NB4 (cell line): Measurements from ENCODE around the gene GPHA2.
A peak's percentile ranks its signal among the peaks of the same experiment; 100 is the strongest.

ENCODE experiments used
- DNase-seq: peaks from one replicate; pipeline ENCODE4 v3.0.0; 2010; ENCODE audit warnings: low read depth
- H3K4me3 ChIP-seq: one replicate; pipeline ENCODE4 v1.5.1; 2011; ENCODE audit warnings: mild to moderate bottlenecking, low read depth, low read length, moderate library complexity
- MYC ChIP-seq: IDR thresholded peaks from 2 replicates; pipeline ENCODE4 v1.6.1; 2011; ENCODE audit warnings: low read depth, low read length
- POLR2A ChIP-seq: IDR thresholded peaks from 2 replicates; pipeline ENCODE4 v1.6.1; 2011; ENCODE audit warnings: mild to moderate bottlenecking; ENCODE audit not compliant: insufficient read length; ENCODE audit errors: extremely low read depth
- TF ChIP-seq, protein P1 (sequence below): IDR thresholded peaks from 2 replicates; pipeline ENCODE4 v1.6.1; 2011; ENCODE audit warnings: low read depth, low read length
- TF ChIP-seq, protein P2 (sequence below): IDR thresholded peaks from one replicate; pipeline ENCODE4 v1.5.1; 2012; ENCODE audit warnings: low read depth, low read length

Gene GPHA2

GRCh38 chr11:64933213-64933934 is 2.3 kb downstream of the GPHA2 start:
- DNase-seq = peak; percentile 34
- TF ChIP-seq POLR2A (no peak), MYC (no peak)
- TF ChIP-seq, protein P1, sequence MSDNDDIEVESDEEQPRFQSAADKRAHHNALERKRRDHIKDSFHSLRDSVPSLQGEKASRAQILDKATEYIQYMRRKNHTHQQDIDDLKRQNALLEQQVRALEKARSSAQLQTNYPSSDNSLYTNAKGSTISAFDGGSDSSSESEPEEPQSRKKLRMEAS = no peak
- TF ChIP-seq, protein P2, sequence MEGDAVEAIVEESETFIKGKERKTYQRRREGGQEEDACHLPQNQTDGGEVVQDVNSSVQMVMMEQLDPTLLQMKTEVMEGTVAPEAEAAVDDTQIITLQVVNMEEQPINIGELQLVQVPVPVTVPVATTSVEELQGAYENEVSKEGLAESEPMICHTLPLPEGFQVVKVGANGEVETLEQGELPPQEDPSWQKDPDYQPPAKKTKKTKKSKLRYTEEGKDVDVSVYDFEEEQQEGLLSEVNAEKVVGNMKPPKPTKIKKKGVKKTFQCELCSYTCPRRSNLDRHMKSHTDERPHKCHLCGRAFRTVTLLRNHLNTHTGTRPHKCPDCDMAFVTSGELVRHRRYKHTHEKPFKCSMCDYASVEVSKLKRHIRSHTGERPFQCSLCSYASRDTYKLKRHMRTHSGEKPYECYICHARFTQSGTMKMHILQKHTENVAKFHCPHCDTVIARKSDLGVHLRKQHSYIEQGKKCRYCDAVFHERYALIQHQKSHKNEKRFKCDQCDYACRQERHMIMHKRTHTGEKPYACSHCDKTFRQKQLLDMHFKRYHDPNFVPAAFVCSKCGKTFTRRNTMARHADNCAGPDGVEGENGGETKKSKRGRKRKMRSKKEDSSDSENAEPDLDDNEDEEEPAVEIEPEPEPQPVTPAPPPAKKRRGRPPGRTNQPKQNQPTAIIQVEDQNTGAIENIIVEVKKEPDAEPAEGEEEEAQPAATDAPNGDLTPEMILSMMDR = no peak

GRCh38 chr11:64932324-64932723 is 3.4 kb downstream of the GPHA2 start:
- DNase-seq = no peak
- TF ChIP-seq POLR2A (no peak), MYC (no peak)
- TF ChIP-seq, protein P2 = no peak
- TF ChIP-seq, protein P1 = no peak
- H3K4me3 ChIP-seq = no peak overlapping the region

More at GRCh38 chr11:64933213-64933934, 2.3 kb downstream of the GPHA2 start:
- H3K4me3 ChIP-seq = no peak overlapping the region

GRCh38 chr11:64931290-64931689 is 4.4 kb downstream of the GPHA2 start:
- DNase-seq = no peak
- no peak overlapping the region for H3K4me3 ChIP-seq
- TF ChIP-seq, protein P1 = no peak
- TF ChIP-seq, protein P2 = no peak
- TF ChIP-seq POLR2A (no peak), MYC (no peak)

DNA sequence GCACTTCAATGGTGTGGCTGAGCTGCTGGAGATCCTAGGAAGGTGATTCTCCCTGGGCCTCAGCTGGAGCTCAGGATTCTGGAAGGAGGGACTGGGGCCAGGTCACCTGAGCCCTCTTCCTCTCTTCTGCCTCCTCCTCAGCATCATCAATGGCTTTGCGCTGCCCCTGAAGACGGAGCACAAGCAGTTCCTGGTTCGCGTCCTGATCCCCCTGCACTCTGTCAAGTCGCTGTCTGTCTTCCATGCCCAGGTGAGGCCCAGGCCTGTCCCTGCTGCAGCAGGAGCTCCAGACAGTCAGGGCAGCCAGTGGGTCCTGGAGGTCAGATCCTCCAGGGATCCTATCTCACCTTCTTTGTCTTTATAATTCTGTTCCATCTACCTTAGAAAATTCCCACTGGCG is 5.4 kb downstream of the GPHA2 start:
- H3K4me3 ChIP-seq = no peak overlapping the region
- no peak for DNase-seq
- TF ChIP-seq, protein P2 = no peak
- TF ChIP-seq, protein P1 = no peak
- TF ChIP-seq MYC = no peak
- TF ChIP-seq POLR2A = no peak

- TF ChIP-seq MYC (no peak), POLR2A (no peak)
- TF ChIP-seq, protein P2 = no peak
- TF ChIP-seq, protein P1 = no peak
- H3K4me3 ChIP-seq = no peak overlapping the region
- DNase-seq = no peak
Observed at GRCh38 chr11:64929625-64930024, 6.1 kb downstream of the GPHA2 start.
